C4-2B (cell line): ENCODE data around the gene LHCGR.

ENCODE experiments used
- CTCF ChIP-seq: fragments of 450-650 bp; conservative IDR thresholded peaks from 2 replicates; pipeline ENCODE4 v1.5.1; 2017; ENCODE audit warnings: mild to moderate bottlenecking
- ZFX ChIP-seq: fragments of 450-650 bp; IDR thresholded peaks from 2 replicates; pipeline ENCODE4 v1.6.1; 2017

- TF ChIP-seq CTCF (no peak), ZFX (no peak)
Measured at GRCh38 chr2:48693645-48694044, 61.9 kb downstream of the LHCGR start.
